Middle frontal gyrus (tissue), 1 donor: ENCODE data around the gene TEAD2.
A peak's percentile ranks its signal among the peaks of the same experiment; 100 is the strongest.
"Not testable (repeated sequence)": the region's sequence is repeated elsewhere in the genome, so short reads cannot be mapped to it uniquely, and the experiment has no call there.

Source experiments
- DNase-seq: peaks from one replicate; pipeline ENCODE4 v3.0.0-alpha.2; 2015; ENCODE audit warnings: low spot score; ENCODE audit errors: extremely low spot score

Gene TEAD2

DNA sequence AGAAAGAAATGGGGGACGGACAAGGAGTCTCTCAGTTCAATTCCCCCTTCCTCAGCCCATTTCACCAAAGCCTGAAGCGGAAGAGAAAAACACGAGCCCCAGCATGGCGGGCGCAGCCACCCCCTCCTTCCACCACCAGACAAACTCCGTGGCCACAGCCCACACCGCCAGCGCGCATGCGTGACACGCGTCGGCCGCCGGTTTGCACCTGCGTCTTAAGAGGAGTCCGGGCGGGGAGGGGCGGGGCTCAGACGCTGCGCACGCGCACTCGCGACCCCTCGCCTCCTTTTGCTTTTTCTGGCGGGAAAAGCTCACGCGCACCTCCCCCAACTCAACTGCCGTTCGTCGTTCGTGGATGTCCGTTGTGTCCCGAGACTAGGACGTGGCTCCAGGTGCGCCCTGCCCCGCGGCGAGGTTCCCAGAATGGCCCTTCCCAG lies 25.7 kb upstream of the TEAD2 start, which contains the start of gene KASH5:
Gene KASH5, plus strand, starts transcription at position 314 of the 437 bp plus-strand sequence. CDS start 2,635 bp downstream, outside the sequence.
- DNase-seq, result peak; percentile 16

DNA sequence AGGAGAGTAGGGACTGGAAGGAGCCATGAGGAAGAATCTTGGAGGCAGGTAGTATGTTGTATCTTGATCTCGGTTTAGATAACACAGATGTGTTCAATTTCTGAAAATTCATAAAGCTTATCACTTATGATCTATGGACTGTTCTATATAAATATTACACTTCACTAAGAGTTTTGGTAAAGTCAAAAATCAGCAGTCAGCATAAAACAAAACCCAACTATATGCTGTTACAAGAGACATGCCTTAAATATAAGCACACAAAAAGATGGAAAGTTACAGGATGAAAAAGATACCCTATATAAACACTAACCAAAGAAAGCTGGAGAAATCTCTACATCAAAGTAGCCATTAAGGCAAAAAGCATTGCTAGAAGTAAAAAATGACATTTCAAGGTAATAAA lies 21.4 kb upstream of the TEAD2 start:
- no peak for DNase-seq

GRCh38 chr19:49382639-49383038 lies 20.4 kb upstream of the TEAD2 start:
- no peak for DNase-seq

- DNase-seq, result no peak
Observed at GRCh38 chr19:49380391-49380790, 18.2 kb upstream of the TEAD2 start.

DNA sequence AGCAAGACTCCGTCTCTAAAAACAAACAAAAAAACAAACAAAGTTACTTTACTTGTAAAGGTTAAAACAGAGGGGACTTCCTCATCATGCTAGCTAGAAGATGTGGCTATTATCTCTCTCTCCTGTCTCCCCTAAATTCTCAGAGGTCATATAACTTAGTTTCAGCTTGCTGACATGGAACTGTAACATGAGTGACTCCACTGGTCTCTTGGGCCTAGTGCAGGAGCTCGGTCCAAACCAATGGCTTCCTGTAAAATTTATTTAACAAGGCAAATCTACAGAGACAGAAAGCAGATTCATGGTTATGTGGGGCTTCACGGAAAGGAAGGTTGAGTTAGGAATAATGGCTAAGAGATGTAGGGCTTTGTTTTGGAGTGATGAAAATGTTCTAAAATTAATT lies 16.3 kb upstream of the TEAD2 start:
- no peak for DNase-seq

DNA sequence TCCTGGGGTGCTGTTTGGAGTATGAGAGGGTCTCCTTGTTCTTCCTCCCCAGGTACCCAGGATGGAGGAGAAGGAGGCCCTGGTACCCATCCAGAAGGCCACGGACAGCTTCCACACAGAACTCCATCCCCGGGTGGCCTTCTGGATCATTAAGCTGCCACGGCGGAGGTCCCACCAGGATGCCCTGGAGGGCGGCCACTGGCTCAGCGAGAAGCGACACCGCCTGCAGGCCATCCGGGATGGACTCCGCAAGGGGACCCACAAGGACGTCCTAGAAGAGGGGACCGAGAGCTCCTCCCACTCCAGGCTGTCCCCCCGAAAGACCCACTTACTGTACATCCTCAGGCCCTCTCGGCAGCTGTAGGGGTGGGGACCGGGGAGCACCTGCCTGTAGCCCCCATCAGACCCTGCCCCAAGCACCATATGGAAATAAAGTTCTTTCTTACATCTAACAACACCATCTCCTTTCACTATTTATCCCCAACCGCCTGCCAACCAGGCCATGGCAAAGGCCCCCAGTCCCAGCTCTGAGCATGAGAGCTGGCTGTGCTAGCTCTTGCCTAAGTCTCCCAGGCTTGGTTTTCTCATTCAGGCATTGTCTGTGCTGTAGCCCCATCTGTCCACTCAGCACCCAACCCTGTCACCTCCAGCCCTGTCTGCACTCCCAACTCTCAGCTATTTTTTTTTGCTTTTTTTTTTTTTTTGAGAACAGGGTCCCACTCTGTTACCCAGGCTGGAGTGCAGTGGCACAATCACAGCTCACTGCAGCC lies 12.6 kb upstream of the TEAD2 start:
- DNase-seq, result no peak

DNA sequence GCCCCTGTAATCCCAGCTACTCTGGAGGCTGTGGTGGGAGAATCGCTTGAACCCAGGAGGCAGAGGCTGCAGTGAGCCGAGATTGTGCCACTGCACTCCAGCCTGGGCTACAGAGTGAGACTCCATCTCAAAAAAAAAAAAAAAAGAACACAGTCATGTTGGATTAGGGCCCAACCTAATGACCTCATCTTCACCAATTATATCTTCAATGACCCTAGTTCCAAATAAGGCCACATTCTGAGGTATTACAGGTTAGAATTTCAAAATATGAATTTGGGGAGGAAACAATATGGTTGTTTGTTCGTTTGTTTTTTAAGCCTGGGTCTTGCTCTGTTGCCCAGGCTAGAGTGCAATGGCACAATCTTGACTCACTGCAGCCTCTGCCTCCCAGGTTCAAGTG lies 11.0 kb upstream of the TEAD2 start:
- DNase-seq, result not testable (repeated sequence)

- DNase-seq, result no peak
Observed at GRCh38 chr19:49371184-49371583, 9.0 kb upstream of the TEAD2 start.

GRCh38 chr19:49368711-49369358 lies 6.6 kb upstream of the TEAD2 start:
- DNase-seq, result no peak

DNA sequence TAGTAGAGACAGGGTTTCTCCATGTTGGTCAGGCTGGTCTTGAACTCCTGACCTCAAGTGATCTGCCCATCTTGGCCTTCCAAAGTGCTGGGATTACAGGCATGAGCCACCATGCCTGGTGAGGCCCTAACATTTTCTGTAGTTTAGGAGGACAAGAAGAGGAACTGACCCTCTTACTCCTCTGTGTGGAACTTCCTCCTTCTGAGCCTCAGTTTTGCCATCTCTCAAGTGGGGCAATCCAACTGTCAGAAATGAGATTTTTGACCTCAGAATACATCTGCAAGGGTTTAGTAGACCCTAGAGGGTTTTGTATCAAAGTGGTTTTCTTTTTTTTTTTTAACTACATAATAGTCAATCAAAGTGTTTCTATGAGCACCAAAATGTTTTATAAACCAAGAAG lies 3.9 kb upstream of the TEAD2 start:
- no peak for DNase-seq

GRCh38 chr19:49364083-49364737 lies 2.0 kb upstream of the TEAD2 start:
- no peak for DNase-seq

- DNase-seq, result no peak
Observed at GRCh38 chr19:49363268-49364082, 1.3 kb upstream of the TEAD2 start, which contains the start of gene DKKL1. TSS of gene DKKL1 (plus strand) at chr19:49363877. CDS start at chr19:49363999, 122 bp downstream.

DNA sequence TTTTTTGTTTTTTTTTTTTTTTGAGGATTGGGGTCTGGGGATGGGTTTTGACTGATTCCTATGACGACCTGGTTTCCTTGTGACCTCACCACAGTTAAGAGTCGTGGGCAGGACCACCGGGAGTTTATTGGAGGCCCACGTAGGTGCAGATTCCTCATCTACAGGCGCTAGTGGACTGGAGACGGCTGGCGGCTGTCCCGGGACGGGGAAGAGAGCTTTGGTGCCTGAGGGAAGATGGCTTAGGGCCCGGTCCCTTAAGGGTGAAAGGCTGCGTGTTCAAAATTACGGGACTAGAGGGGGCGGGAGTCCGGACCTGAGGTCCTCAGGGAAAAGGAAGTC lies 682 bp upstream of the TEAD2 start:
- DNase-seq, result no peak

GRCh38 chr19:49361438-49362047 lies 673 bp downstream of the TEAD2 start:
- DNase-seq, result no peak

- no peak for DNase-seq
Observed at GRCh38 chr19:49359851-49360820, 2.1 kb downstream of the TEAD2 start.

GRCh38 chr19:49357186-49357585 lies 5.0 kb downstream of the TEAD2 start:
- no peak for DNase-seq

- DNase-seq, result no peak
Observed at GRCh38 chr19:49356382-49356781, 5.8 kb downstream of the TEAD2 start.

- DNase-seq, result no peak
Observed at GRCh38 chr19:49355909-49356353, 6.3 kb downstream of the TEAD2 start.

DNA sequence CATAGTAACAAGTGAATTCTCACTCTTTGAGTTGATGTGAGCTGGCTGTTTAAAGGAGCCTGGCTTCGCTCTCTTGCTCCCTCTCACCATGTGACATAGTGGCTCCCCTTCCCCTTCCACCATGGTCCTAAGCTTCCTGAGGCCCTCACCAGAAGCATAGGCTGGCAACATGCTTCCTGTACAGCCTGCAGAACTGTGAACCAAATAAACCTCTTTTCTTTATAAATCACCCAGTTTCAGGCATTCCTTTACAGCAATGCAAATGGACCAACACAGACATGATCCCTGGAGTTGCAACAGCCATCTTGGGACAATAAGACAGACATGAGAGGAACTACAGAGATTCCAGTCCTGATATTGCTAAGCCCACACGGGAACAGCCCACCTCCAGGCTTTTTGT lies 12.6 kb downstream of the TEAD2 start:
- no peak for DNase-seq
